NCI-H2227 (cell line): ENCODE measurements around the gene ADAMTS16.

ENCODE experiments used
- DNase-seq: peaks from one replicate; lab custom pipeline; 2025; ENCODE audit not compliant: unreplicated experiment; lab: John Stamatoyannopoulos, UW

The ADAMTS16 gene

GRCh38 chr5:5182508-5183188 lies 42.5 kb downstream of the ADAMTS16 start:
- no peak for DNase-seq

- DNase-seq: no peak
Observed at GRCh38 chr5:5183189-5183699, 43.1 kb downstream of the ADAMTS16 start.

GRCh38 chr5:5183933-5184332 lies 43.8 kb downstream of the ADAMTS16 start:
- no peak for DNase-seq

- no peak for DNase-seq
Observed at GRCh38 chr5:5188376-5189050, 48.4 kb downstream of the ADAMTS16 start.

- no peak for DNase-seq
Observed at GRCh38 chr5:5189051-5189430, 48.9 kb downstream of the ADAMTS16 start.

GRCh38 chr5:5191906-5192305 lies 51.8 kb downstream of the ADAMTS16 start:
- no peak for DNase-seq

- no peak for DNase-seq
Observed at GRCh38 chr5:5192681-5193080, 52.6 kb downstream of the ADAMTS16 start.

GRCh38 chr5:5195128-5195918 lies 55.2 kb downstream of the ADAMTS16 start:
- DNase-seq: no peak

GRCh38 chr5:5198135-5198534 lies 58.0 kb downstream of the ADAMTS16 start:
- DNase-seq: no peak

- DNase-seq: no peak
Observed at GRCh38 chr5:5198815-5199214, 58.7 kb downstream of the ADAMTS16 start.

GRCh38 chr5:5199495-5199894 lies 59.4 kb downstream of the ADAMTS16 start:
- no peak for DNase-seq

- no peak for DNase-seq
Observed at GRCh38 chr5:5200133-5200532, 60.0 kb downstream of the ADAMTS16 start.

GRCh38 chr5:5202321-5202720 lies 62.2 kb downstream of the ADAMTS16 start:
- DNase-seq: no peak

- no peak for DNase-seq
Observed at GRCh38 chr5:5203451-5203850, 63.3 kb downstream of the ADAMTS16 start.

- DNase-seq: no peak
Observed at GRCh38 chr5:5207828-5208227, 67.7 kb downstream of the ADAMTS16 start.

GRCh38 chr5:5209089-5209488 lies 69.0 kb downstream of the ADAMTS16 start:
- no peak for DNase-seq

GRCh38 chr5:5209510-5210286 lies 69.6 kb downstream of the ADAMTS16 start:
- no peak for DNase-seq

GRCh38 chr5:5217371-5217770 lies 77.2 kb downstream of the ADAMTS16 start:
- DNase-seq: no peak

- DNase-seq: no peak
Observed at GRCh38 chr5:5218396-5218795, 78.3 kb downstream of the ADAMTS16 start.

GRCh38 chr5:5219541-5219940 lies 79.4 kb downstream of the ADAMTS16 start:
- DNase-seq: no peak
